OCI-LY3 (cell line): Measurements from ENCODE around the gene GID8.
A peak's percentile ranks its signal among the peaks of the same experiment; 100 is the strongest.

ENCODE experiments used
- H2AFZ ChIP-seq: fragments of 200-600, 300-600 bp; shearing (Covaris generic); 2 replicates; pipeline ENCODE4 v1.6.0; 2014; ENCODE audit warnings: antibody characterized with exemption, low read depth, low read length
- H3K27ac ChIP-seq: fragments of 200-600, 300-600 bp; sonication (generic); 2 replicates; pipeline ENCODE4 v1.5.1; 2014; ENCODE audit warnings: mild to moderate bottlenecking, low read length, moderate library complexity, mixed read lengths
- H3K27me3 ChIP-seq: fragments of 200-600, 300-600 bp; sonication (generic); 2 replicates; pipeline ENCODE4 v1.6.1; 2014; ENCODE audit warnings: low read depth, low read length, mixed read lengths
- H3K36me3 ChIP-seq: fragments of 200-600, 300-600 bp; sonication (generic); replicated peaks from 2 replicates; pipeline ENCODE3; 2014; ENCODE audit warnings: low read depth, low read length, mixed read lengths
- H3K4me1 ChIP-seq: fragments of 300-600, 200-600 bp; sonication (generic); 2 replicates; pipeline ENCODE4 v1.6.1; 2014; ENCODE audit warnings: low read length, mixed read lengths
- H3K4me2 ChIP-seq: fragments of 200-600, 300-600 bp; sonication (generic); 2 replicates; pipeline ENCODE4 v1.6.1; 2014; ENCODE audit warnings: low read length, mixed read lengths
- H3K4me3 ChIP-seq: fragments of 300-600, 200-600 bp; sonication (generic); 2 replicates; pipeline ENCODE4 v1.5.1; 2014; ENCODE audit warnings: antibody characterized with exemption, mild to moderate bottlenecking, low read length, moderate library complexity
- H3K79me2 ChIP-seq: fragments of 300-600, 200-600 bp; shearing (Covaris generic); 2 replicates; pipeline ENCODE4 v1.6.1; 2014; ENCODE audit warnings: mild to moderate bottlenecking, low read length, mixed read lengths
- H3K9ac ChIP-seq: fragments of 300-600, 200-600 bp; shearing (Covaris generic); 2 replicates; pipeline ENCODE4 v1.6.0; 2014; ENCODE audit warnings: mild to moderate bottlenecking, low read length, moderate library complexity
- H3K9me3 ChIP-seq: fragments of 200-600, 300-600 bp; shearing (Covaris generic); 2 replicates; pipeline ENCODE4 v1.6.1; 2014; ENCODE audit warnings: low read length, mixed read lengths; ENCODE audit not compliant: insufficient read depth
- H4K20me1 ChIP-seq: fragments of 200-600, 300-600 bp; sonication (generic); 2 replicates; pipeline ENCODE4 v1.6.1; 2016; ENCODE audit warnings: low read length, mixed read lengths; ENCODE audit not compliant: insufficient read depth
- EZH2phosphoT487 ChIP-seq: fragments of 200-600 bp; shearing (Covaris generic); IDR thresholded peaks from 2 replicates; pipeline ENCODE4 v1.6.1; 2018; ENCODE audit warnings: antibody characterized with exemption, mixed run types, low read depth
- TF ChIP-seq, protein P1 (sequence below): fragments of 200-600, 300-600 bp; sonication (generic); IDR thresholded peaks from 2 replicates; pipeline ENCODE4 v1.5.1; 2014; ENCODE audit warnings: antibody characterized with exemption, low read length, low read depth

Gene GID8

DNA sequence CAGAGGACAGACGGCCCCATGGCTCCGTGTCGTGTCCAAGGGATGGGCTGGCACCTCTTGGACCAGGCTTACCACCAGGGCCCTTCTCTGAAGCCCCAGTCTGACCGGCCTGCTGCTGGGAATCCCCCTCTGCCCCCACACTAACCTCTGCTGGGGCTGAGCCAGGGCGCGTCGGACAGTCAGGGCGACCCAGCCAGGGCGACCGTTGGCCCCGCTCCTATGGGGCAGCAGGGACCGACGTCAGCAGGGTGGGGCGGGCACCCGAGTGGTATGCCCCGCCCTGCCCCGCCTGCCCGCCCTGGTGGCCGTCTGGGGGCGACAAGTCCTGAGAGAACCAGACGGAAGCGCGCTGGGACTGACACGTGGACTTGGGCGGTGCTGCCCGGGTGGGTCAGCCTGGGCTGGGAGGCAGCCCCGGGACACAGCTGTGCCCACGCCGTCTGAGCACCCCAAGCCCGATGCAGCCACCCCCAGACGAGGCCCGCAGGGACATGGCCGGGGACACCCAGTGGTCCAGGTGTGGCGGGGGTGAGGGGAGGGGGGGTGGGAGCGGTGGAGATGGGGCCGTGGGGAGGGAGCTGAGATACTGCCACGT lies 14.5 kb downstream of the GID8 start, which contains the start of gene SLC17A9:
Gene SLC17A9, plus strand, starts transcription at position 337 of the 595 bp plus-strand sequence. Its CDS starts 122 bp downstream, at position 459.
- Histone ChIP-seq H3K4me3 (peak within 1 kb of the TSS; percentile 95), H2AFZ (peak within 1 kb of the TSS; percentile 67; the same call in 1 of the 2 replicates), H3K79me2 (peaks cover 63% of the 10 kb centered on the region), H3K9me3 (no peaks in the 10 kb centered on the region), H3K36me3 (peaks cover 44% of the 10 kb centered on the region), H3K9ac (peak within 1 kb of the TSS; percentile 95), H4K20me1 (peaks cover 19% of the 10 kb centered on the region), H3K4me1 (peaks cover 19% of the 10 kb centered on the region), H3K27ac (peak within 1 kb of the TSS; percentile 93), H3K27me3 (no peaks in the 10 kb centered on the region), H3K4me2 (peak within 1 kb of the TSS; percentile 100)
- TF ChIP-seq, protein P1, sequence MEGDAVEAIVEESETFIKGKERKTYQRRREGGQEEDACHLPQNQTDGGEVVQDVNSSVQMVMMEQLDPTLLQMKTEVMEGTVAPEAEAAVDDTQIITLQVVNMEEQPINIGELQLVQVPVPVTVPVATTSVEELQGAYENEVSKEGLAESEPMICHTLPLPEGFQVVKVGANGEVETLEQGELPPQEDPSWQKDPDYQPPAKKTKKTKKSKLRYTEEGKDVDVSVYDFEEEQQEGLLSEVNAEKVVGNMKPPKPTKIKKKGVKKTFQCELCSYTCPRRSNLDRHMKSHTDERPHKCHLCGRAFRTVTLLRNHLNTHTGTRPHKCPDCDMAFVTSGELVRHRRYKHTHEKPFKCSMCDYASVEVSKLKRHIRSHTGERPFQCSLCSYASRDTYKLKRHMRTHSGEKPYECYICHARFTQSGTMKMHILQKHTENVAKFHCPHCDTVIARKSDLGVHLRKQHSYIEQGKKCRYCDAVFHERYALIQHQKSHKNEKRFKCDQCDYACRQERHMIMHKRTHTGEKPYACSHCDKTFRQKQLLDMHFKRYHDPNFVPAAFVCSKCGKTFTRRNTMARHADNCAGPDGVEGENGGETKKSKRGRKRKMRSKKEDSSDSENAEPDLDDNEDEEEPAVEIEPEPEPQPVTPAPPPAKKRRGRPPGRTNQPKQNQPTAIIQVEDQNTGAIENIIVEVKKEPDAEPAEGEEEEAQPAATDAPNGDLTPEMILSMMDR = peak; percentile 16
- no peak for TF ChIP-seq EZH2phosphoT487

- TF ChIP-seq EZH2phosphoT487 = no peak
- TF ChIP-seq, protein P1 = no peak
- Histone ChIP-seq H3K4me1 (peaks cover 19% of the 10 kb centered on the region), H3K36me3 (peaks cover 43% of the 10 kb centered on the region), H2AFZ (no peak overlapping the region), H3K27me3 (no peaks in the 10 kb centered on the region), H3K9ac (peak overlapping the region; percentile 95), H4K20me1 (peaks cover 26% of the 10 kb centered on the region), H3K79me2 (peaks cover 60% of the 10 kb centered on the region), H3K9me3 (no peaks in the 10 kb centered on the region), H3K27ac (peak overlapping the region; percentile 93), H3K4me3 (peak overlapping the region; percentile 95), H3K4me2 (peak overlapping the region; percentile 100)
These were observed 15.3 kb downstream of the GID8 start for GRCh38 chr20:62952968-62953838.

DNA sequence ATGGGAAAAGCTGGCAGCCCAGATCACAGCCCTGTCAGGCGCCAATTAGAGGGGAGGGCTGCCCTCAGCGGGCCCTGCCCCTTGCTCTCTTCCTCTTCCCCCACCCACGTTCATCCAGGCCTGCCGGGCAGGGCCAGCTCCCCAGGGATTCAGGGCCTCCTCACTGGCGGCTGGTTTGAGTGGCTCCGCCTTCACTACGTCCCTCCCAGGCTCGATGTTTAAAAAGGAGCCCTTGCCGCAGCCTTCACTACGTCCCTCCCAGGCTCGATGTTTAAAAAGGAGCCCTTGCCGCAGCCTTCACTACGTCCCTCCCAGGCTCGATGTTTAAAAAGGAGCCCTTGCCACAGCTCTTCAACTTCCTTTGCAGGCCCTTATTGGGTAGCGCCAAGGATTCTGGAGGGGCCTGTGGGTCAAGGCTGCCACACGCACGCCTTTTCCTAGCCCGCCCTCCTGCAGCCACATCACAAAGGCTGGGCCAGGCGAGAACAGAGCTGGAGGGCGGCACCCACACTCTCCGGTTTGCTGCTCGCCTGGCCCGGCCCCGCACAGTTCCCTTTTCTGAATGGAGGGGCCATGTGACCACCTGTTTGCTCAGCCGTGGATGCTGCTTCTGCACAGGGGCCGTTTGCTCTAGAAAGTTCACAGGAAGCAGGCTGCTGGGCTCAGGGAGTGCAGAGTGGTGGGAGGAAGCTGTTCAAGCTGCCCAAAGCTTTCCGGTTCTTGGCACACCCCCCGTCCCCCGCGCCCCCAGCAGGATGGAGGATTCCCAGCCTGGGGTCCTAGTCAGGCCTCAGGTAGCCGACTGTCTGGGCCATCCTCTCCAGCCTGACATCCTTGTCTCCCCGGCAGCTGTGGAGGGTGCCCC lies 16.1 kb downstream of the GID8 start:
- peaks cover 19% of the 10 kb centered on the region for H3K4me1 ChIP-seq
- H3K27me3 ChIP-seq = no peaks in the 10 kb centered on the region
- peak overlapping the region; percentile 93 for H3K27ac ChIP-seq
- H3K9ac ChIP-seq = peak overlapping the region; percentile 95
- no peak for TF ChIP-seq EZH2phosphoT487
- TF ChIP-seq, protein P1 = no peak
- no peaks in the 10 kb centered on the region for H3K9me3 ChIP-seq
- peaks cover 60% of the 10 kb centered on the region for H3K79me2 ChIP-seq
- no peak overlapping the region for H2AFZ ChIP-seq
- peak overlapping the region; percentile 100 for H3K4me2 ChIP-seq
- peaks cover 41% of the 10 kb centered on the region for H3K36me3 ChIP-seq
- H3K4me3 ChIP-seq = peak overlapping the region; percentile 95
- peaks cover 31% of the 10 kb centered on the region for H4K20me1 ChIP-seq
